A549 treated with Mapracorat at 1 μM for 4 hours (cell line): Measurements from ENCODE around the gene HELT. TPM values are rescaled to one million over a fixed set of nuclear protein-coding genes. Genes with fewer than 3 reads are reported as not detected.

Experiments used
- total RNA-seq: library from RNA; stranded (reverse); fragments of 200-300 nt; extraction: Qiagen RNA extraction; gene quantifications from 5 replicates; pipeline ENCODE4 v1.2.3, GENCODE V29; 2022

HELT gene
- not detected in 5 replicates for total RNA-seq

GRCh38 chr4:185017964-185018772, at the start of gene HELT:
Gene HELT (plus strand): TSS chr4:185018490. CDS start chr4:185018929, 439 bp downstream.

Other genes with a start within 250 kb of the HELT start
- gene ACSL1, start 192.5 kb upstream of the HELT start, total RNA-seq: 27.9 to 31.4 TPM (median 29.5 TPM) in 5 replicates
- 10.7 to 14.9 TPM (median 14.4 TPM) in 5 replicates for gene SLC25A4, start 124.8 kb downstream of the HELT start, total RNA-seq
- 8.7 to 12.8 TPM (median 11.0 TPM) in 5 replicates for gene CFAP97, start 185.5 kb downstream of the HELT start, total RNA-seq
- 5.6 to 8.3 TPM (median 7.0 TPM) in 5 replicates for gene SNX25, start 191.1 kb downstream of the HELT start, total RNA-seq